GM21529 (cell line): Measurements from ENCODE around the gene ANKRD39.

Experiments used
- ATAC-seq: cut with Tn5 transposase; IDR thresholded peaks from one replicate; pipeline ENCODE4 v1.9.1; 2021; ENCODE audit not compliant: unreplicated experiment

The ANKRD39 gene

GRCh38 chr2:96859681-96860064, 1.9 kb upstream of the ANKRD39 start:
- no peak for ATAC-seq

GRCh38 chr2:96859099-96859649, 1.4 kb upstream of the ANKRD39 start:
- ATAC-seq: no peak

GRCh38 chr2:96856776-96857666, 795 bp downstream of the ANKRD39 start:
- peak; percentile 1 for ATAC-seq

- no peak for ATAC-seq
Measured at GRCh38 chr2:96853321-96853720, 4.5 kb downstream of the ANKRD39 start.

GRCh38 chr2:96852667-96853066, 5.1 kb downstream of the ANKRD39 start:
- no peak for ATAC-seq

- ATAC-seq: no peak
Measured at GRCh38 chr2:96848264-96848663, 9.6 kb downstream of the ANKRD39 start.

GRCh38 chr2:96847586-96847985, 10.2 kb downstream of the ANKRD39 start:
- no peak for ATAC-seq

GRCh38 chr2:96846825-96847224, 11.0 kb downstream of the ANKRD39 start:
- ATAC-seq: no peak

GRCh38 chr2:96844405-96844808, 13.4 kb downstream of the ANKRD39 start:
- no peak for ATAC-seq

GRCh38 chr2:96843538-96844268, 14.1 kb downstream of the ANKRD39 start, which contains the start of gene ANKRD23:
ANKRD23 (minus strand) TSS chr2:96844021; CDS start chr2:96843992, 29 bp downstream.
- no peak for ATAC-seq

- no peak for ATAC-seq
Measured at GRCh38 chr2:96842600-96842999, 15.2 kb downstream of the ANKRD39 start.

- no peak for ATAC-seq
Measured at GRCh38 chr2:96841701-96842495, 15.9 kb downstream of the ANKRD39 start.

GRCh38 chr2:96839875-96840850, 17.7 kb downstream of the ANKRD39 start:
- ATAC-seq: no peak

GRCh38 chr2:96839293-96839874, 18.4 kb downstream of the ANKRD39 start:
- peak; percentile 65 for ATAC-seq

GRCh38 chr2:96838345-96839292, 19.2 kb downstream of the ANKRD39 start:
- no peak for ATAC-seq

- ATAC-seq: no peak
Measured at GRCh38 chr2:96837575-96837974, 20.2 kb downstream of the ANKRD39 start.

GRCh38 chr2:96835830-96836229, 22.0 kb downstream of the ANKRD39 start:
- no peak for ATAC-seq
